NCI-H510A treated with DMSO at 0.1 percent for 48 hours (cell line): ENCODE results near the gene OR13J1.
"Not testable (repeated sequence)": the region's sequence is repeated elsewhere in the genome, so short reads cannot be mapped to it uniquely, and the experiment has no call there.

Source experiments
- DNase-seq: peaks from one replicate; lab custom pipeline; 2025; lab: John Stamatoyannopoulos, UW

The OR13J1 gene

GRCh38 chr9:35870351-35870923 lies at the start of gene OR13J1:
OR13J1 (minus strand) TSS chr9:35870401; CDS start chr9:35870401, 0 bp downstream.
- DNase-seq, result no peak

GRCh38 chr9:35919212-35920008 lies 49.2 kb upstream of the OR13J1 start:
- no peak for DNase-seq

- DNase-seq, result no peak
Measured at GRCh38 chr9:35918780-35919179, 48.6 kb upstream of the OR13J1 start.

GRCh38 chr9:35917261-35917660 lies 47.1 kb upstream of the OR13J1 start:
- no peak for DNase-seq

GRCh38 chr9:35915681-35916294 lies 45.6 kb upstream of the OR13J1 start:
- DNase-seq, result no peak

GRCh38 chr9:35914301-35914807 lies 44.2 kb upstream of the OR13J1 start:
- no peak for DNase-seq

GRCh38 chr9:35913429-35913828 lies 43.2 kb upstream of the OR13J1 start:
- DNase-seq, result not testable (repeated sequence)

GRCh38 chr9:35912791-35913400 lies 42.7 kb upstream of the OR13J1 start:
- DNase-seq, result no peak

GRCh38 chr9:35911690-35912089 lies 41.5 kb upstream of the OR13J1 start:
- no peak for DNase-seq

GRCh38 chr9:35910613-35911359 lies 40.6 kb upstream of the OR13J1 start:
- DNase-seq, result peak; percentile 28

GRCh38 chr9:35909687-35910612 lies 39.7 kb upstream of the OR13J1 start:
- no peak for DNase-seq

- no peak for DNase-seq
Measured at GRCh38 chr9:35909274-35909673, 39.1 kb upstream of the OR13J1 start, which contains the start of gene SPAAR. SPAAR (plus strand) TSS chr9:35909490; CDS start chr9:35910464, 974 bp downstream.

- DNase-seq, result no peak
Measured at GRCh38 chr9:35908504-35909125, 38.4 kb upstream of the OR13J1 start.

- peak; percentile 16 for DNase-seq
Measured at GRCh38 chr9:35907711-35908503, 37.7 kb upstream of the OR13J1 start.

GRCh38 chr9:35906923-35907699 lies 36.9 kb upstream of the OR13J1 start:
- DNase-seq, result peak; percentile 6

GRCh38 chr9:35905912-35906679 lies 35.9 kb upstream of the OR13J1 start, which contains the start of gene HRCT1:
HRCT1 (plus strand) TSS chr9:35906202; CDS start chr9:35906288, 86 bp downstream.
- DNase-seq, result peak; percentile 76

- no peak for DNase-seq
Measured at GRCh38 chr9:35905051-35905781, 35.0 kb upstream of the OR13J1 start.
